Measurements from ENCODE around the gene KRT81.
"Not testable (repeated sequence)": the region's sequence is repeated elsewhere in the genome, so short reads cannot be mapped to it uniquely, and the experiment has no call there.

KRT81 gene

DNA sequence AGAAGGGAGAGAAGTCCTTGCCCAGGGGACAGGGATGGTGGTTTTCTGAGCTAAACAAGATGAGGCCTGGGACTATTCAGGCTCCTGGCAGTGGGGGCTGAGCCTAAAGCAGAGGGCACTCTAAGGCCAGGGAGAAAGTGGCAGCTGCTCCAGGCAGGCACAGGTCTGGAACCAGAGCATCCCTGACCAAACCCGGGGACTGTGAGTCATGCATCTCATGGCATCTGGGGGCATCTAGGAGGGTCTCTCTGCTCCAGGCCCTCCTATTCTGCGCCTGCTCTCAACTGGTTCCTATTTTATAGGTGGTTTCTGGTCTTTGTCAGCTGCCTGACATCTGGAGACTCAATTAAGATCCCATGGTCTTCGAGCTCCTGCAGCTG is 46.7 kb downstream of the KRT81 start:
- intact Hi-C loops (cut with DNase I; ENCODE audit: low total_unique reads), result no loop called here
- peak in 1 of 2 donors; percentile 31 for DNase-seq
- peaks cover 4 to 79% (median 64%) of the 10 kb centered on the region in 4 donors for H3K4me1 ChIP-seq
- peaks cover 0 to 9% (median 0%) of the 10 kb centered on the region in 3 donors for H3K36me3 ChIP-seq
- no peak overlapping the region for H3K4me3 ChIP-seq
- peak overlapping the region; percentile 67 to 72 for H3K27ac ChIP-seq
- TF ChIP-seq, protein P1, sequence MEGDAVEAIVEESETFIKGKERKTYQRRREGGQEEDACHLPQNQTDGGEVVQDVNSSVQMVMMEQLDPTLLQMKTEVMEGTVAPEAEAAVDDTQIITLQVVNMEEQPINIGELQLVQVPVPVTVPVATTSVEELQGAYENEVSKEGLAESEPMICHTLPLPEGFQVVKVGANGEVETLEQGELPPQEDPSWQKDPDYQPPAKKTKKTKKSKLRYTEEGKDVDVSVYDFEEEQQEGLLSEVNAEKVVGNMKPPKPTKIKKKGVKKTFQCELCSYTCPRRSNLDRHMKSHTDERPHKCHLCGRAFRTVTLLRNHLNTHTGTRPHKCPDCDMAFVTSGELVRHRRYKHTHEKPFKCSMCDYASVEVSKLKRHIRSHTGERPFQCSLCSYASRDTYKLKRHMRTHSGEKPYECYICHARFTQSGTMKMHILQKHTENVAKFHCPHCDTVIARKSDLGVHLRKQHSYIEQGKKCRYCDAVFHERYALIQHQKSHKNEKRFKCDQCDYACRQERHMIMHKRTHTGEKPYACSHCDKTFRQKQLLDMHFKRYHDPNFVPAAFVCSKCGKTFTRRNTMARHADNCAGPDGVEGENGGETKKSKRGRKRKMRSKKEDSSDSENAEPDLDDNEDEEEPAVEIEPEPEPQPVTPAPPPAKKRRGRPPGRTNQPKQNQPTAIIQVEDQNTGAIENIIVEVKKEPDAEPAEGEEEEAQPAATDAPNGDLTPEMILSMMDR (IDR thresholded peaks at IDR 0.05), result no peak
- no peaks in the 10 kb centered on the region for H3K9me3 ChIP-seq
- H3K27me3 ChIP-seq, result no peaks in the 10 kb centered on the region

- peak overlapping the region; percentile 67 to 72 for H3K27ac ChIP-seq
- peaks cover 0 to 9% (median 0%) of the 10 kb centered on the region in 3 donors for H3K36me3 ChIP-seq
- no peak overlapping the region for H3K4me3 ChIP-seq
- intact Hi-C loops (cut with DNase I; ENCODE audit: low total_unique reads), result no loop called here
- peaks cover 4 to 73% (median 59%) of the 10 kb centered on the region in 4 donors for H3K4me1 ChIP-seq
- H3K27me3 ChIP-seq, result no peaks in the 10 kb centered on the region
- H3K9me3 ChIP-seq, result no peaks in the 10 kb centered on the region
- DNase-seq, result peak; percentile 89 to 94
- TF ChIP-seq, protein P1 (IDR thresholded peaks at IDR 0.05), result no peak
Measured at GRCh38 chr12:52243856-52244614, 47.3 kb downstream of the KRT81 start.

GRCh38 chr12:52243259-52243855 is 48.0 kb downstream of the KRT81 start:
- Histone ChIP-seq H3K4me1 (peaks cover 4 to 70% (median 52%) of the 10 kb centered on the region in 4 donors), H3K27ac (peak overlapping the region; percentile 67 to 72), H3K36me3 (peaks cover 0 to 9% (median 0%) of the 10 kb centered on the region in 3 donors), H3K9me3 (no peaks in the 10 kb centered on the region), H3K4me3 (no peak overlapping the region), H3K27me3 (no peaks in the 10 kb centered on the region)
- TF ChIP-seq, protein P1 (IDR thresholded peaks at IDR 0.05), result no peak
- intact Hi-C loops (cut with DNase I; ENCODE audit: low total_unique reads), result no loop called here
- peak in 1 of 2 donors; percentile 51 for DNase-seq

GRCh38 chr12:52242442-52243258 is 48.7 kb downstream of the KRT81 start:
- intact Hi-C loops (cut with DNase I; ENCODE audit: low total_unique reads), result no loop called here
- Histone ChIP-seq H3K4me1 (peaks cover 4 to 66% (median 45%) of the 10 kb centered on the region in 4 donors), H3K27ac (peak overlapping the region; percentile 67 to 72), H3K27me3 (no peaks in the 10 kb centered on the region), H3K4me3 (no peak overlapping the region), H3K36me3 (peaks cover 0 to 9% (median 0%) of the 10 kb centered on the region in 3 donors), H3K9me3 (no peaks in the 10 kb centered on the region)
- DNase-seq, result no peak
- TF ChIP-seq, protein P1 (IDR thresholded peaks at IDR 0.05), result no peak

- no peak for DNase-seq
- no peaks in the 10 kb centered on the region for H3K27me3 ChIP-seq
- intact Hi-C loops (cut with DNase I; ENCODE audit: low total_unique reads), result no loop called here
Measured at GRCh38 chr12:52241205-52241842, 50.0 kb downstream of the KRT81 start.

DNA sequence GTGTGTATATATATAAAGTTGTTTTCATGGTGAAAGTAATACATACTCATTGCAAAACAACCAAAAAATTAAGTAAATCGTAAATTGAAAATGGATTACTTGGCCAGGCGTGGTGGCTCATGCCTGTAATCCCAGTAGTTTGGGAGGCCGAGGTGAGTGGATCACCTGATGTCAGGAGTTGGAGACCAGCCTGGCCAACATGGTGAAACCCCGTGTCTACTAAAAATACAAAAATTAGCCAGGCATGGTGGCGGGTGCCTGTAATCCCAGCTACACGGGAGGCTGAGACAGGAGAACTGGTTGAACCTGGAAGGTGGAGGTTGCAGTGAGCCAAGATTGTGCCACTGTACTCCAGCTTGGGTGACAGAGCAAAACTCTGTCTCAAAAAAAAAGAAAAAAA is 51.1 kb downstream of the KRT81 start:
- H3K27me3 ChIP-seq; H3K4me3 ChIP-seq; DNase-seq; H3K9me3 ChIP-seq; H3K27ac ChIP-seq; intact Hi-C loops (cut with DNase I; ENCODE audit: low total_unique reads): not testable (repeated sequence)
- peaks cover 4 to 44% (median 26%) of the 10 kb centered on the region in 4 donors for H3K4me1 ChIP-seq
- H3K36me3 ChIP-seq, result peaks cover 0 to 19% (median 0%) of the 10 kb centered on the region in 3 donors

More at GRCh38 chr12:52241205-52241842, 50.0 kb downstream of the KRT81 start:
- Histone ChIP-seq H3K27ac (no peak overlapping the region), H3K36me3 (peaks cover 0 to 14% (median 0%) of the 10 kb centered on the region in 3 donors), H3K4me3 (no peak overlapping the region), H3K9me3 (no peaks in the 10 kb centered on the region), H3K4me1 (peaks cover 4 to 54% (median 32%) of the 10 kb centered on the region in 4 donors)
- TF ChIP-seq, protein P1 (IDR thresholded peaks at IDR 0.05), result no peak

Data from tibial artery (tissue), 4 donors.